Stomach (tissue), 4 donors: ENCODE measurements around the gene PDZRN3.

Source experiments
- EP300 ChIP-seq: sonication (generic); formaldehyde crosslinking; IDR thresholded peaks from one replicate; pipeline ENCODE4 v1.6.1; 2017; ENCODE audit warnings: antibody characterized with exemption
- POLR2A ChIP-seq, 4 donors: fragments of 450-650 bp; IDR thresholded peaks; one replicate each; pipeline ENCODE4 v1.6.1; 2016; ENCODE audit warnings: antibody characterized with exemption in 4 of 4, control low read depth in 2 of 4, mild to moderate bottlenecking in 1 of 4, moderate library complexity in 1 of 4
- TF ChIP-seq, protein P1 (sequence below), 7 experiments: fragments of 450-650 bp in 4 of 7; fragments of 200-600 bp in 3 of 7; sonication (generic) in 3 of 7; IDR thresholded peaks; one replicate each; pipeline ENCODE4 v1.5.1; 2016 to 2019; ENCODE audit warnings: antibody characterized with exemption in 7 of 7, control low read depth in 2 of 7, mild to moderate bottlenecking in 1 of 7

DNA sequence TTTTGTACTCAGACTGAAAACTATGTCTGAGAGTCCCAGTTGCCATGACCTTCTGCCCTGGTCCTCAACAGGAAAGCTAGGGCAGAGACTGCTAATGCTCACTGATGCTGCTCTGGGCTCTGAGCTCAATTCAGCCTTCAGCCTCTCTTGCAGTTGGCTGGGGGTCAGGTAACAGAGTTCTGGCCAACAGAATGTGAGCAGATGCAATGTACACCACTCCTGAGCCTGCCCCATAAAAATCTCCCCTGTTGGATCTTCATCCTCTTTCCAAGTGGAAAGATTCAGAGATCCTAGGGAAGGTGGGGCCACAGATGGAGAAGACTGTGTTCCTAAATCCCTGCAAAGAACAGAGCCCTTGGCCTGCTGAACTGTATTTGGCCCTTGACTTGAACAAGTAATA, 87.8 kb downstream of the PDZRN3 start:
- TF ChIP-seq EP300 (no peak), POLR2A (IDR thresholded peaks at IDR 0.05) (no peak)
- TF ChIP-seq, protein P1, sequence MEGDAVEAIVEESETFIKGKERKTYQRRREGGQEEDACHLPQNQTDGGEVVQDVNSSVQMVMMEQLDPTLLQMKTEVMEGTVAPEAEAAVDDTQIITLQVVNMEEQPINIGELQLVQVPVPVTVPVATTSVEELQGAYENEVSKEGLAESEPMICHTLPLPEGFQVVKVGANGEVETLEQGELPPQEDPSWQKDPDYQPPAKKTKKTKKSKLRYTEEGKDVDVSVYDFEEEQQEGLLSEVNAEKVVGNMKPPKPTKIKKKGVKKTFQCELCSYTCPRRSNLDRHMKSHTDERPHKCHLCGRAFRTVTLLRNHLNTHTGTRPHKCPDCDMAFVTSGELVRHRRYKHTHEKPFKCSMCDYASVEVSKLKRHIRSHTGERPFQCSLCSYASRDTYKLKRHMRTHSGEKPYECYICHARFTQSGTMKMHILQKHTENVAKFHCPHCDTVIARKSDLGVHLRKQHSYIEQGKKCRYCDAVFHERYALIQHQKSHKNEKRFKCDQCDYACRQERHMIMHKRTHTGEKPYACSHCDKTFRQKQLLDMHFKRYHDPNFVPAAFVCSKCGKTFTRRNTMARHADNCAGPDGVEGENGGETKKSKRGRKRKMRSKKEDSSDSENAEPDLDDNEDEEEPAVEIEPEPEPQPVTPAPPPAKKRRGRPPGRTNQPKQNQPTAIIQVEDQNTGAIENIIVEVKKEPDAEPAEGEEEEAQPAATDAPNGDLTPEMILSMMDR (IDR thresholded peaks at IDR 0.05), result no peak
